Measurements from ENCODE around the gene LPAR2.
"Not testable (repeated sequence)": the region's sequence is repeated elsewhere in the genome, so short reads cannot be mapped to it uniquely, and the experiment has no call there.

The LPAR2 gene

DNA sequence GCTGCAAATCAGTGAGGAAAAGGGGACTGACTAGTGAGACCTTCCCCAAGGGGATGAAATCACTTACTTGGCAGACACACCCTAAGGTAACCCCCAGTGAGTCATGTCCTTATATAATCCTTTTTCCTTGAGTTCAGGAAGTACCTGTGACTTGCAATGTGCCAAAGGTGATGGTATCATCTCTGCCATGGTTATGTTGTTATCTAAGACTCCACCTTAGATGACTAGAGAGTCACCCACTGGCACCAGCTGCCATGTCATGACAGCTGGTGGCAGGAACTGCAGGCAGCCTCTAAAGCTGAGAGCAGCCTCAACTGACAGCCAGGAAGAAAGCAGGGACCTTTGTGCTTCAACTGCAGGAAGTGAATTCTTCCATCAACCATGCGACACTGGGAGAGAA, 22.0 kb downstream of the LPAR2 start:
- Histone ChIP-seq H3K4me3 (ENCODE audit: low read length) (no peak overlapping the region), H3K4me1 (ENCODE audit: control insufficient read depth, low read depth, low read length) (peaks cover 5% of the 10 kb centered on the region), H3K27ac (ENCODE audit: low read length) (no peak overlapping the region), H3K27me3 (ENCODE audit: control insufficient read depth, insufficient read depth, low read length) (no peaks in the 10 kb centered on the region), H3K9ac (ENCODE audit: low read length) (no peak overlapping the region), H3K36me3 (ENCODE audit: control insufficient read depth, low read depth, low read length) (no peaks in the 10 kb centered on the region), H3K9me3 (ENCODE audit: control insufficient read depth, low read depth, low read length) (no peaks in the 10 kb centered on the region)

DNA sequence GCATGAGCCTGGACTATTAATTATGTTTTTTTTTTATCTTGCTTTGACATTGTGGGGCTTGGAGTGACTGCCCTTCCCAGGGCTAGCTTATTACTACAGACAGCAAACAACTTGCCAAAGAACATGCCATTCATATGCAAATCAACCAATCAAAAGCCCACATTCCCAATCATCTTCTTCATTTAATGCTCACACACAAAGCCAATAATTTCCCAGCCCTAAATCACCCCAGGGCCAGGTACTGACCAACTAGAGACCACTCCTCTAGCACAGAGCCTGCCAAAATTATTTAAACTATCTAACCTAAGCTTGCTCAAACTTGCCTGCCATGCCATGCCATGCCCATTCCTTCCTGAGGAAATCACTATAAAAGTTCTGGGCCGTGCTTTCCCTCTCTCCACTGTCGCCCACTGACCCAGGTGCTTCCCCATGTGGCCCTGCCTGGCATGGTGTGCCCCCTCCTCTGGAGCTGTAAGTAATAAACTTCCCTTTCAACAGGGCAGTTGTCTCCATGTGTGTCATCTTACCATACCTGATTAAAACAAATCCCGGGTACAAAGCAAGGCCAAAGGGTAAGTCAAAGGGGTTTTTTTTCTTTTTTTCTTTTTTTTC, 25.2 kb downstream of the LPAR2 start:
- H3K9me3 ChIP-seq (ENCODE audit: control insufficient read depth, low read depth, low read length), result no peaks in the 10 kb centered on the region
- H3K9ac ChIP-seq (ENCODE audit: low read length), result no peak overlapping the region
- H3K27ac ChIP-seq (ENCODE audit: low read length), result no peak overlapping the region
- H3K27me3 ChIP-seq (ENCODE audit: control insufficient read depth, insufficient read depth, low read length), result no peaks in the 10 kb centered on the region
- H3K36me3 ChIP-seq (ENCODE audit: control insufficient read depth, low read depth, low read length), result no peaks in the 10 kb centered on the region
- H3K4me1 ChIP-seq (ENCODE audit: control insufficient read depth, low read depth, low read length), result peaks cover 5% of the 10 kb centered on the region
- no peak overlapping the region for H3K4me3 ChIP-seq (ENCODE audit: low read length)

DNA sequence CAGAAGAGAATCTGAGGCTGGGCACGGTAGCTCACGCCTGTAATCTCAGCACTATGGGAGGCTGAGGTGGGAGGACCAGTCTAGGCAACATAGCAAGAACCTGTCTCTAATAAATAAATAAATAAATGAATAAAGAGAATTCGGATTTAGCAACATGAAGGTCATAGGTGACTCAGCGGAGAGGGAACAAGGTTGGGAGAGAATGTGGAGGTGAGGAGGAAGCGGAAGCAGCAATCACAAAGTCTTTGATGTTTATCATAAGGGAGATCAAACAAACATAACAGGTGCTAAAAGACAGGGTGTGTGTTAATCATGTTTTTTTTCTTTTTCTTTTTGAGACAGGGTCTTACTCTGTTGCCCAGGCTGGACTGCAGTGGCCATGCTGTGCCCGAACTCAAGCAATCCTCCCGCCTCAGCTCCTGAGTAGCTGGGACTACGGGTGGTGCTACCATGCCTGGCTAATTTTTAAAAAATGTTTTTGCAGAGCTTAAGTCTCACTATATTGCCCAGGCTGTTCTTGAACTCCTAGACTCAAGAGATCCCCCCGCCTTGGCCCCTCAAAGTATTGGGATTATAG, 25.8 kb downstream of the LPAR2 start:
- Histone ChIP-seq H3K27me3 (ENCODE audit: control insufficient read depth, insufficient read depth, low read length) (no peaks in the 10 kb centered on the region), H3K36me3 (ENCODE audit: control insufficient read depth, low read depth, low read length) (no peaks in the 10 kb centered on the region), H3K27ac (ENCODE audit: low read length) (no peak overlapping the region), H3K4me1 (ENCODE audit: control insufficient read depth, low read depth, low read length) (peaks cover 5% of the 10 kb centered on the region), H3K9me3 (ENCODE audit: control insufficient read depth, low read depth, low read length) (no peaks in the 10 kb centered on the region), H3K9ac (ENCODE audit: low read length) (no peak overlapping the region), H3K4me3 (ENCODE audit: low read length) (no peak overlapping the region)

DNA sequence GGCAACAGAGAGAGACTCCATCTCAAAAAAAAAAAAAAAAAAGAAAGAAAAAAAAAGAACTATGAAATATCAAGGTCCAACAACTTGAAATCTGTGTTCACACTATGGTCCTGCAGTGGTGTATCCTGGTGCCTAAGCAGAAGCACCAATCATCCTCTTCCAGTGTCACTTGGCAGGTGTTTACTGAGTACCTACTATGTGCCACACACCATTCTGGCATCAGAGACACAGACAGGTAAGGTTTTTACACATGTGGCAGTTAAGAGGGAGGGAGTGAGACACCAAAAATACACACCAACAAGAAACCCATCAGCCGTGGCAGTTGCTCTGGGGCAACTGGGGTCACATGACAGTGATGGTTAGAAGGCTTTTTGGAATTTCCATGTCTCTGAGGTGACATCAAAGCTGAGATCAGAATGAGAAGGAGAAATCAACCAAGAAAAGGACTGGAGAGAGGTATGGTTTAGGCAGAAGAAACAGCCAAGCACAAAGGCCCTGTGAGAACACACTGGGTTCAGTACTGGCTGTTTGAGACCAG, 27.2 kb downstream of the LPAR2 start:
- no peaks in the 10 kb centered on the region for H3K36me3 ChIP-seq (ENCODE audit: control insufficient read depth, low read depth, low read length)
- H3K27ac ChIP-seq (ENCODE audit: low read length), result no peak overlapping the region
- H3K27me3 ChIP-seq (ENCODE audit: control insufficient read depth, insufficient read depth, low read length), result no peaks in the 10 kb centered on the region
- no peak overlapping the region for H3K9ac ChIP-seq (ENCODE audit: low read length)
- H3K4me3 ChIP-seq (ENCODE audit: low read length), result no peak overlapping the region
- peaks cover 5% of the 10 kb centered on the region for H3K4me1 ChIP-seq (ENCODE audit: control insufficient read depth, low read depth, low read length)
- no peaks in the 10 kb centered on the region for H3K9me3 ChIP-seq (ENCODE audit: control insufficient read depth, low read depth, low read length)

DNA sequence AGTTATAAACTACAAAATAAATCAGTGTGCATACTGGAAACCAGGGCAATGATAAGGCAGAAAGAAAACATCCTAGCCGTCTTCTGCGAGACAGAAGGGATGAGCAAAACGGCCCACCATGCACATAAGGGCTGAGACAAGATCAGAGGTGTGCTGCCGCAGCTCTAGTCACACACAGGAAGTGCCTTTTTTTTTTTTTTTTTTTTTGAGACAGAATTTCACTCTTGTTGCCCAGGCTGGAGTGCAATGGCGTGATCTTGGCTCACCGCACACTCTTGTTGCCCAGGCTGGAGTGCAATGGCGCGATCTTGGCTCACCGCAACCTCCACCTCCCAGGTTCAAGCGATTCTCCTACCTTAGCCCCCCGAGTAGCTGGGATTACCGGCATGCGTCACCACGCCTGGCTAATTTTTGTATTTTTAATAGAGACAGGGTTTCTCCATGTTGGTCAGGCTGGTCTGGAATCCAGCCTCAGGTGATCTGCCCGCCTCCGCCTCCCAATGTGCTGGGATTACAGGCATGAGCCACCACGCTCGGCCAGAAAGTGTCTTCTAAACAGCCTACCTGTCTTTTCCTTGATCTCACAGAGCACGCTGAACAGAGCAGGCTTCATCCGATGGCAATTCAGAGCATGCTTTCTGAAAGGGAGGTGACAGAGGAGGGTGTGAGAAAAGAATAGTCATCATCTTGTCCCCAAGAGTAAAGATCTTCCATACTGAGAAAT, 29.1 kb downstream of the LPAR2 start:
- not testable (repeated sequence) for H3K9ac ChIP-seq (ENCODE audit: low read length)

DNA sequence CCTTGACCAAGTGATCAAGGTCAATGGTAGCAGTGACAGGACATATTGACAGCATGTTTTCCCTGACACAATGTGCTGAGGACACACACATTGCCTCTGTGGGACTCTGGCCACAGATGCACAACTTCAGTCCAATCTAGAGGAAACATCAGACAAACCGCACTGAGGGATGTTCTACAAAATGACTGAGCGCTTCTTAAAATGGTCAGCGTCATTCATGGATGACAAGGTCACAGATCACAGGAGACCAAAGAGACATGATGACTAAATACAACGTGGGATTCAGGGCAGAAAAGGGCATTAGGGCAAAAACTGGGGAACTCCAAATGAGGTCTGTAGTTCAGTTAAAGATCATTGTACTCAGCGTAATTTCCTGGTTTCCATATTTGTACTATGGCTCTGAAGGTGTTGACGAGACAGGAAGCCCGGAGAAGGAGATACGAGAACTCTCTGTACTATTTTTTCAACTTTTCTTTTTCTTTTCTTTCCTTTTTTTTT, 30.2 kb downstream of the LPAR2 start:
- Histone ChIP-seq H3K36me3 (ENCODE audit: control insufficient read depth, low read depth, low read length) (no peaks in the 10 kb centered on the region), H3K27ac (ENCODE audit: low read length) (no peak overlapping the region), H3K4me1 (ENCODE audit: control insufficient read depth, low read depth, low read length) (peaks cover 5% of the 10 kb centered on the region), H3K4me3 (ENCODE audit: low read length) (no peak overlapping the region), H3K27me3 (ENCODE audit: control insufficient read depth, insufficient read depth, low read length) (no peaks in the 10 kb centered on the region), H3K9me3 (ENCODE audit: control insufficient read depth, low read depth, low read length) (no peaks in the 10 kb centered on the region), H3K9ac (ENCODE audit: low read length) (no peak overlapping the region)

More for the DNA sequence above, 29.1 kb downstream of the LPAR2 start:
- H3K27me3 ChIP-seq (ENCODE audit: control insufficient read depth, insufficient read depth, low read length); H3K4me1 ChIP-seq (ENCODE audit: control insufficient read depth, low read depth, low read length); H3K4me3 ChIP-seq (ENCODE audit: low read length); H3K9me3 ChIP-seq (ENCODE audit: control insufficient read depth, low read depth, low read length); H3K27ac ChIP-seq (ENCODE audit: low read length); H3K36me3 ChIP-seq (ENCODE audit: control insufficient read depth, low read depth, low read length): not testable (repeated sequence)

DNA sequence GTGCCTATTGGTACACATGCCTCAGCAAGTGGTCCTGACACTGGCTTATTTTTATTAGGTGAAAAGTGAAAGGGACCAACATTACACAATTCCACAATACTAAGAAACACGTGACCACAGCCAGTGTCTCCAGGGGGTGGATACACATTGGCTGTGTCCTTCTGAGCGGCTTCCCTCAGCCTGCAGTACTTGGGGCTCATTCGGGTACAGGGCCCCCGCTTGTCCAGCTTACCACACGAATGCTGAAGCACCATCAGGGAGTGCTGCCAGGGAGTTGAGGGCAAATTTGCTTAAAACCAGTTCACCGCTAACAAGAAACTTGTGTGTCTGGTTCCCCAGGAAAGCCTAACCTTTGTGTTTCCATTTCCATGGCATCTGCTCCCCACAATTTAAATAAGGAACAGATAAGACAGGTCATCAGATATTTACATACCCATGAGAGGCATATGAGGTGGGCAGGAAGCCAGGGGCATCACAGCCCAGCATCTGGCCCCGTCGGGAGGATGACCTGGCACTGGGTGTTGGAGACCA, 32.8 kb downstream of the LPAR2 start:
- peaks cover 9% of the 10 kb centered on the region for H3K4me1 ChIP-seq (ENCODE audit: control insufficient read depth, low read depth, low read length)
- H3K4me3 ChIP-seq (ENCODE audit: low read length), result no peak overlapping the region
- H3K9me3 ChIP-seq (ENCODE audit: control insufficient read depth, low read depth, low read length), result no peaks in the 10 kb centered on the region
- no peaks in the 10 kb centered on the region for H3K36me3 ChIP-seq (ENCODE audit: control insufficient read depth, low read depth, low read length)
- no peak overlapping the region for H3K9ac ChIP-seq (ENCODE audit: low read length)
- H3K27ac ChIP-seq (ENCODE audit: low read length), result no peak overlapping the region
- H3K27me3 ChIP-seq (ENCODE audit: control insufficient read depth, insufficient read depth, low read length), result no peaks in the 10 kb centered on the region

DNA sequence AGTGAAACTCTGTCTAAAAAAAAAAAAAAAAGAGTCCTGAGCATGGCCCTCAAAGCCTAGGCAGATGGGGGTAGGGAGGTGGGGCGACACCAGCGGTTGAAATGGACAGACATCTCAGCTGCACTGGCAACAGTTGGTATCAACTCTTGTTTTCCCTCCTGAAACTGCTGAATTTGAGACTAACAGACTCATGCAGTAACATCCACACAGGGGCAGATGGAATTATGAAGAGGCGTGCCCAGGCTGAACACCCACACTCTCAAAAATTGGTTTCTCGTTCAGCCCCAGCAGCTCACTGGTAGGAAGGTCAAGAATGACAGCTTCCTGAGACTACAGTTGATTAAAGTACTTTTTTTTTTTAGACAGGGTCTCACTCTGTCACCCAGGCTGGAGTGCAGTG, 33.6 kb downstream of the LPAR2 start:
- Histone ChIP-seq H3K4me3 (ENCODE audit: low read length) (no peak overlapping the region), H3K27ac (ENCODE audit: low read length) (no peak overlapping the region), H3K4me1 (ENCODE audit: control insufficient read depth, low read depth, low read length) (peaks cover 9% of the 10 kb centered on the region), H3K27me3 (ENCODE audit: control insufficient read depth, insufficient read depth, low read length) (no peaks in the 10 kb centered on the region), H3K9me3 (ENCODE audit: control insufficient read depth, low read depth, low read length) (no peaks in the 10 kb centered on the region), H3K36me3 (ENCODE audit: control insufficient read depth, low read depth, low read length) (no peaks in the 10 kb centered on the region), H3K9ac (ENCODE audit: low read length) (no peak overlapping the region)

DNA sequence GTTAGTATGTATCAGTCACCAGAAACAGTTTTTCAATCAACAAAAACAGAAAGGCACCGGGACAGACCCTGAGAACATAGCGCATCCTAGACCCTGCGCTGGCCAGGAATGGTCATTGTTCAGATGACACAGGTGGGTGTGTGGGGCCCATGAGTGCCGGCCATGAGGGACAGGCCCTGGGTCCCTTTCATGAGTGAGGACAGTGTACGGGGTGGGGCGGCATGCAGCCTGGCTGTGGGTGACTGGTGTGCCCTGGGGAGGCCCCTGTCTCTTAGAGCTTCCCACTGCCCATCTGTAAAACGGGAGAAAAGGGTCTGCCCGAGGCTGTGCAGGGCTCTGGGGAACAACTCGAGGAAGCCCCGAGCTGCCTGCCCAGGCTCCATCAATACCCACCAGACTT, 35.3 kb downstream of the LPAR2 start:
- Histone ChIP-seq H3K27me3 (ENCODE audit: control insufficient read depth, insufficient read depth, low read length) (no peaks in the 10 kb centered on the region), H3K27ac (ENCODE audit: low read length) (no peak overlapping the region), H3K4me3 (ENCODE audit: low read length) (no peak overlapping the region), H3K9me3 (ENCODE audit: control insufficient read depth, low read depth, low read length) (no peaks in the 10 kb centered on the region), H3K4me1 (ENCODE audit: control insufficient read depth, low read depth, low read length) (peaks cover 9% of the 10 kb centered on the region), H3K9ac (ENCODE audit: low read length) (no peak overlapping the region), H3K36me3 (ENCODE audit: control insufficient read depth, low read depth, low read length) (no peaks in the 10 kb centered on the region)

DNA sequence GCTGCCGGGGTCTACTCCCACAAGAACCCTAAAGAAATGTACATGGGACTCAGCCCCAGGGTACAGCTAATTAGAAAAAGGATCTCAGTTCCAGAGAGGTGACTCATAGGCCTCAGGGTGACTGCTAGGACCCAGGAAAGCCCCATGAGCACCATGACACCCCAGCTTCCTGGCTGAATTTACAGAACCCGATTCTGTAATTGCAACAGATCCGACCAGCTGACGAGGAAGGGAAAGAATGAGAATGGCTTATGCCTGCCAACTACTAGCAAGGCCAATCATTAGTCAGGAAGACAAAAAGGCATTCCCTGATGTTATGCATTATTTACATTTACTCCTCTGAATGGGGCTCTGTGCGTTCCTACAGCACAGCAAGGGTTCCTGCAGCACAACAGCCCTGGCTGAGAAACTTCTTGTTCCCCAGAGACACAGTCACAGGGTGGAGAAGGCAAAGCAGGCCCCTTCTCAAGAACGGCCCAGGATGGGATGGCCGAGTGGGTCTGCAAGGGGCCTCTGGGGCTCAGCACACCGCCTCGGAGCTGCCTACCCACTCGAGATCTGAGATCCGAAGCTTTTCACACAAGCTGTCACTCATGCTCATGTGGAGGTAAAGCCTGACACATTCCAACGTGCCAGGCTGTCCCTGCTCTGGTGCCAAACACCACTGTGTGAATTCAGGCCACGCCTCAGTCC, 36.7 kb downstream of the LPAR2 start:
- no peaks in the 10 kb centered on the region for H3K27me3 ChIP-seq (ENCODE audit: control insufficient read depth, insufficient read depth, low read length)
- no peaks in the 10 kb centered on the region for H3K9me3 ChIP-seq (ENCODE audit: control insufficient read depth, low read depth, low read length)
- H3K4me1 ChIP-seq (ENCODE audit: control insufficient read depth, low read depth, low read length), result peaks cover 9% of the 10 kb centered on the region
- H3K36me3 ChIP-seq (ENCODE audit: control insufficient read depth, low read depth, low read length), result no peaks in the 10 kb centered on the region
- H3K9ac ChIP-seq (ENCODE audit: low read length), result no peak overlapping the region
- H3K4me3 ChIP-seq (ENCODE audit: low read length), result no peak overlapping the region
- no peak overlapping the region for H3K27ac ChIP-seq (ENCODE audit: low read length)

DNA sequence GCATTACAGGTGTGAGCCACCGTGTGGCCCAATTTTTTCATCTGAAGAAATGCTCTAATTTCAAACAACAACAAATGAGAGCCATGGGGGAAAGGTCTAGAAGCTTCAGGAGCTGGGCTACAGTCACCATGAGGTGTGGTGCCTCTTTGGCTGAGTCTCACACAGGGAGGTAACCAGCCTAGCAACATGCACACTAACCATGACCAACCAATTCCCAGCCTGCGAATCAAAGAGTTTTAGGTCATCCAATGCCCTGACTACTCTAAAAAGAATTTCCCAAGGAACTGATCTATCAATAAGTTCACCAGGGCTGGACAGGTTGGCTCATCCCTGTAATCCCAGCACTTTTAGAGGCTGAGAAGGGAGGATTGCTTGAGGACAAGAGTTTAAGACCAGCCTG, 39.5 kb downstream of the LPAR2 start:
- Histone ChIP-seq H3K4me1 (ENCODE audit: control insufficient read depth, low read depth, low read length) (peaks cover 9% of the 10 kb centered on the region), H3K9ac (ENCODE audit: low read length) (no peak overlapping the region), H3K4me3 (ENCODE audit: low read length) (no peak overlapping the region), H3K9me3 (ENCODE audit: control insufficient read depth, low read depth, low read length) (no peaks in the 10 kb centered on the region), H3K27me3 (ENCODE audit: control insufficient read depth, insufficient read depth, low read length) (no peaks in the 10 kb centered on the region), H3K27ac (ENCODE audit: low read length) (no peak overlapping the region), H3K36me3 (ENCODE audit: control insufficient read depth, low read depth, low read length) (no peaks in the 10 kb centered on the region)

Data from iPS-18a (cell line).